ENCODE results near the gene FCN2. TPM values are rescaled to one million over a fixed set of nuclear protein-coding genes. Genes with fewer than 3 reads are reported as not detected.

FCN2 gene
- total RNA-seq, 2 experiments from 2014 or later = not detected

- H3K27ac ChIP-seq (ENCODE audit: low read depth, low read length, poor library complexity, severe bottlenecking) = no peak overlapping the region
- no peaks in the 10 kb centered on the region for H3K79me2 ChIP-seq (ENCODE audit: insufficient read depth, low read depth, low read length)
- no peaks in the 10 kb centered on the region for H3K9me2 ChIP-seq (ENCODE audit: insufficient read depth, low read length)
- TF ChIP-seq EZH2phosphoT487 (IDR thresholded peaks at IDR 0.05; ENCODE audit: borderline replicate concordance, low read depth, low read length) (no peak), CTCF (conservative IDR thresholded peaks at IDR 0.05; ENCODE audit: low read length) (peak; percentile 34; the same call in 1 of the 2 replicates)
- no peaks in the 10 kb centered on the region for H3K36me3 ChIP-seq (ENCODE audit: insufficient read depth, low read length)
- ChIA-PET CTCF (ENCODE audit: unreplicated experiment) (no interaction called here), POLR2A (no interaction called here)
- intact Hi-C loops (cut with micrococcal nuclease; ENCODE audit: unreplicated experiment) = no loop called here
- H3K9me3 ChIP-seq (ENCODE audit: low read length) = no peaks in the 10 kb centered on the region
- no peak overlapping the region for H2AFZ ChIP-seq (ENCODE audit: low read length)
- no TSS peak for BruUV-seq (replicated peaks)
- H3K4me2 ChIP-seq (ENCODE audit: low read length) = no peak overlapping the region
- no peaks in the 10 kb centered on the region for H3K4me1 ChIP-seq (ENCODE audit: insufficient read depth, low read length, poor library complexity, severe bottlenecking)
- no peaks in the 10 kb centered on the region; the same call in 1 of the 2 replicates for H4K20me1 ChIP-seq (ENCODE audit: insufficient read depth, low read length)
- no peak for DNase-seq (ENCODE audit: low spot score)
- H3K4me3 ChIP-seq (ENCODE audit: low read depth, low read length, poor library complexity, severe bottlenecking) = no peak overlapping the region
Observed at GRCh38 chr9:134839455-134840125, 41.0 kb upstream of the FCN2 start.

- H2AFZ ChIP-seq (ENCODE audit: low read length) = no peak overlapping the region
- H3K79me2 ChIP-seq (ENCODE audit: insufficient read depth, low read depth, low read length) = no peaks in the 10 kb centered on the region
- H3K9me3 ChIP-seq (ENCODE audit: low read length) = no peaks in the 10 kb centered on the region
- no peak overlapping the region for H3K27ac ChIP-seq (ENCODE audit: low read depth, low read length, poor library complexity, severe bottlenecking)
- TF ChIP-seq EZH2phosphoT487 (IDR thresholded peaks at IDR 0.05; ENCODE audit: borderline replicate concordance, low read depth, low read length) (no peak), CTCF (conservative IDR thresholded peaks at IDR 0.05; ENCODE audit: low read length) (no peak)
- ChIA-PET POLR2A (no interaction called here), CTCF (ENCODE audit: unreplicated experiment) (no interaction called here)
- BruUV-seq (replicated peaks) = no TSS peak
- no peaks in the 10 kb centered on the region for H3K9me2 ChIP-seq (ENCODE audit: insufficient read depth, low read length)
- H3K4me2 ChIP-seq (ENCODE audit: low read length) = no peak overlapping the region
- H3K4me3 ChIP-seq (ENCODE audit: low read depth, low read length, poor library complexity, severe bottlenecking) = no peak overlapping the region
- H3K36me3 ChIP-seq (ENCODE audit: insufficient read depth, low read length) = no peaks in the 10 kb centered on the region
- intact Hi-C loops (cut with micrococcal nuclease; ENCODE audit: unreplicated experiment) = no loop called here
- no peak for DNase-seq (ENCODE audit: low spot score)
- H3K4me1 ChIP-seq (ENCODE audit: insufficient read depth, low read length, poor library complexity, severe bottlenecking) = no peaks in the 10 kb centered on the region
- no peaks in the 10 kb centered on the region; the same call in 1 of the 2 replicates for H4K20me1 ChIP-seq (ENCODE audit: insufficient read depth, low read length)
Observed at GRCh38 chr9:134840511-134840910, 40.1 kb upstream of the FCN2 start.

GRCh38 chr9:134841180-134841904 is 39.3 kb upstream of the FCN2 start:
- TF ChIP-seq EZH2phosphoT487 (IDR thresholded peaks at IDR 0.05; ENCODE audit: borderline replicate concordance, low read depth, low read length) = no peak
- no peak for TF ChIP-seq CTCF (conservative IDR thresholded peaks at IDR 0.05; ENCODE audit: low read length)
- H3K4me2 ChIP-seq (ENCODE audit: low read length) = no peak overlapping the region
- intact Hi-C loops (cut with micrococcal nuclease; ENCODE audit: unreplicated experiment) = no loop called here
- DNase-seq (ENCODE audit: low spot score) = no peak
- CTCF ChIA-PET (ENCODE audit: unreplicated experiment) = no interaction called here
- POLR2A ChIA-PET = no interaction called here
- H3K9me2 ChIP-seq (ENCODE audit: insufficient read depth, low read length) = no peaks in the 10 kb centered on the region
- H2AFZ ChIP-seq (ENCODE audit: low read length) = no peak overlapping the region
- H3K9me3 ChIP-seq (ENCODE audit: low read length) = no peaks in the 10 kb centered on the region
- H3K36me3 ChIP-seq (ENCODE audit: insufficient read depth, low read length) = no peaks in the 10 kb centered on the region
- H3K27ac ChIP-seq (ENCODE audit: low read depth, low read length, poor library complexity, severe bottlenecking) = no peak overlapping the region
- H3K4me3 ChIP-seq (ENCODE audit: low read depth, low read length, poor library complexity, severe bottlenecking) = no peak overlapping the region
- H3K79me2 ChIP-seq (ENCODE audit: insufficient read depth, low read depth, low read length) = no peaks in the 10 kb centered on the region
- H4K20me1 ChIP-seq (ENCODE audit: insufficient read depth, low read length) = no peaks in the 10 kb centered on the region; the same call in 1 of the 2 replicates
- no TSS peak for BruUV-seq (replicated peaks)
- no peaks in the 10 kb centered on the region for H3K4me1 ChIP-seq (ENCODE audit: insufficient read depth, low read length, poor library complexity, severe bottlenecking)

Data from OCI-LY7 (cell line).